NCI-H2196 (cell line): ENCODE results near the gene C22orf39.
"Not testable (repeated sequence)": the region's sequence is repeated elsewhere in the genome, so short reads cannot be mapped to it uniquely, and the experiment has no call there.

Source experiments
- DNase-seq: peaks from one replicate; lab custom pipeline; 2025; ENCODE audit not compliant: unreplicated experiment; lab: John Stamatoyannopoulos, UW

C22orf39 gene

DNA sequence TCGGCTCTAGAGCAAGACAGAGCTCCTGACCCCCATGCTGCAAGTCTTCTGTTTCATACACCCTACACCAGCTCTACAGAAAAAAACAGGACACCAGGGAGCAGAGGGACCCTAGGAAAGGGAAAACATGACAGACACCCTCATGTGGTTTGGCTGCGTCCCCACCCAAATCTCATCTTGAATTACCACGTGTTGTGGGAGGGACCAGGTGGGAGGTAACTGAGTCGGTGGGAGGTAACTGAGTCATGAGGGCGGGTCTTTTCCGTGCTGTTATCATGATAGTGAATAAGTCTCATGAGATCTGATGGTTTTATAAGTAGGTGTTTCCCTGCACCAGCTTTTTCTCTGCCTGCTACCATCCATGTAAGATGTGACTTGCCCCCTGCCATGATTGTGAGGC is 6.6 kb upstream of the C22orf39 start:
- no peak for DNase-seq

DNA sequence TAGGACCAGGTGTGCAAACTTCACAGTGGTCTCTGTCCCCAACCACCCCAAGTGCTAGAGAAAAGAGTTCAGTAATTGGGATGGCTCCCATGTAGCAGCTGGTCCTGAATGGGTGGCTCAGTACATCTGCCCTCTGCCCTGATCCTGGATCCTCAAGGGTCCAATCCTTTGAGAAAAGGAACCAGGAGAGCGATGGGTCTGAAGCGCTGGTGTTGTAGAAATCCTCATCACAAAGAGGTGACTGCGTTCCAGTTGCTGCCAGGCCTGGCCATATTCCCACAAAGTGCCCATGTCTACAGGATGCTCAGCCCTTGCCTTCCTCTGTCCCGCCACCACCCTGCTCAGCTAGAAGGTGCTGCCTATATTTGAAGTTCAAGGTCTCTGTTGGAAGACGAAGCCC is 6.2 kb upstream of the C22orf39 start:
- DNase-seq, result no peak

DNA sequence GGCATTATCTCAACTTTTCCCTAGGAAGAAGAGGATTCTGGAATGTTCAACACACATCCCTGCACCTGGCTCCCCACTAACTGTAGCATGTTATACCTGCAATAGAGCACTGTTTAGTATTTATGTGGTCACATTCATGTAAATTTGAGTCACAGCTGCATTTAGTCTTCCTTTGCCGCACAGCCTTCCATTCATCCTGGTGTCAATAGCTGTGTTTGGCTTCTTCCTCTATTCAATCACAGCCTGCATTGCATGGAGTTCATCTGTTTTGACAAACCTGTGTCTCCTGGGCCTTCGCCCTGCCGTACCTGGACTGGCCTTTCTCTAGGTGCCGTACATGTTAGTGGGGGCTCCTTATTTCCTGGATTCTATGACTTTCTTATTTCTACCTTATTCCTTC is 4.1 kb upstream of the C22orf39 start:
- no peak for DNase-seq

DNA sequence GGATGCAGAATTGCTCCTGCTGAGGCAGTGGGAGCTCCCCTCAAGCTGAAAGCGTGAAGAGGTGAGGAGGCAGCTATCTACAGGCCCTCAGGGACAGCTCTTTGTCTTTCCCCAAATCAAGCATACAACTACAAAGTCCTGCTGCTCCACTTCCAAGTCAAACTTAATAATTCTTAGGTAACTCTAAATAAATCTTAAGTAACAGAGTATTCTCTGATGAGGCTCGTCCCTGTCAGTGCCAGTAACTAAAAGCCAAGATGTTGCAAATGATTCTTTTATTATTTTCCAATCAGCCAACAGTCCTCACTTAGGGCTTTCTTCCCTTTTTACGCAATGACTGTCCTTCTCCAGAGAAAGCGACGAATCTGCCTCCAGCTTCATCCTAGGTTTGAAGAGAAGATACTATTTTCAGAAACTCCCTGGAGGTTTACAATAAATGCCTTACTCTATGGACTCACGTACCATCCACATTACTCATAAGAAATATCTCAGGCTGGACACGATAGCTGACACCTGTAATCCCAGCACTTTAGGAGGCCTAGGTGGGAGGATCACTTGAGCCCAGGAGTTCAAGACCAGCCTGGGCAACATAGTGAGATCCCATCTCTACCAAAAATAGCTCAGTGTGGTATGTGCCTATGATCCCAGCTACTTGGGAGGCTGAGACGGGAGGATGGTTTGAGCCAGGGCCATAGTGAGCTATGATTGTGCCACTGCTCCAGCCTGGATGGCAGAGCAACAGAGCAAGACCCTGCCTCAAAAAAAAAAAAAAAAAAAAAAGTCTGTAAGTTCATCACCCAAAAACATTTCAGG is 3.1 kb upstream of the C22orf39 start:
- no peak for DNase-seq

DNA sequence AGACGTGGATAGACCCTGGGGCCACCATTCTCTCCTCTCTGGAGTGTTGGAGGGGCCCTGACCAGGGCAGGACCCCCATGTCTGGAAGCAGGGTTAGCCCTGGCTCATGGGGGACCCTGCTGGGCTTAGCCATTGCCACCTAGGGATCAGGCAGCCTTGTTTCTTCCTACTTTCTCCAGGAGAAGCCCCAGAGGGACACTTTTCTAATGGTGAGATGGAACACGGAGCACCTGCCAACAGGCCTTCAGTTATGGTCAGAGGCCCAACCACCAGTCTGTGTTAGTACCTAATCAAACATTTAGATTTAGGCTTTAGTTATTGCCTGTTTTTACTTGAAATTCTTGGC is 1.9 kb upstream of the C22orf39 start:
- DNase-seq, result no peak

DNA sequence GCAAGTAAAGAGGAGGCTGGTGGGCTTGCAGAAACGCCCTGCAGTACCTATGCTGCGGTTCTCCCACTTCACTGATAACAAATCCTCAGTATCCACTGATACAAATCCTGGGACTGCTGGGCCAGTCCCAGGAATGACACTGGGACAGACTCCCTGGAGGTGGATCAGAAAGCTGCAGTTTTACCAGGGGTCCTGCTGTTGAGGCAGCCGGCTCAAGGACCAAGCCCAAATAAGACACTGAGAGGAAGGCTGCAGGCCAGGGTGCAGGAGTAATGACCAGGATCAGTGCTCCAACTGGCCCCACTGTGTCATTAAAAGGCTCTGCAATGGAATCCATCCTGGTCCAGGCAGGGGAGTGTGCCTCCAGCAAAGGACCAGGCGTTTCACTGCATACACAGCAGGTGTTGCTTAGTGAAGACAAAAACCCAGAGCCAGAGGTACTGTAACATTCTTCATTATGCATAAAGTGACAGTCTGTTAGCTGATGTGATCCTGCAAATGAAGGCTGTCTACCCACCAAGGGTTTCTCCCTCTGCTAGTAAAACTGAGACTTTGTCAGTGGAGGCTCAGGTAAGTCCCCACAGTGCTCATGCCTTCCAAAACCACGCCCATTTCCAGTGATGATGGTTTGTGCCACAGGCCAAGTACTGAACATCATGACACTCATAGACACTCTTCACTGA is 1.4 kb upstream of the C22orf39 start:
- DNase-seq, result no peak

DNA sequence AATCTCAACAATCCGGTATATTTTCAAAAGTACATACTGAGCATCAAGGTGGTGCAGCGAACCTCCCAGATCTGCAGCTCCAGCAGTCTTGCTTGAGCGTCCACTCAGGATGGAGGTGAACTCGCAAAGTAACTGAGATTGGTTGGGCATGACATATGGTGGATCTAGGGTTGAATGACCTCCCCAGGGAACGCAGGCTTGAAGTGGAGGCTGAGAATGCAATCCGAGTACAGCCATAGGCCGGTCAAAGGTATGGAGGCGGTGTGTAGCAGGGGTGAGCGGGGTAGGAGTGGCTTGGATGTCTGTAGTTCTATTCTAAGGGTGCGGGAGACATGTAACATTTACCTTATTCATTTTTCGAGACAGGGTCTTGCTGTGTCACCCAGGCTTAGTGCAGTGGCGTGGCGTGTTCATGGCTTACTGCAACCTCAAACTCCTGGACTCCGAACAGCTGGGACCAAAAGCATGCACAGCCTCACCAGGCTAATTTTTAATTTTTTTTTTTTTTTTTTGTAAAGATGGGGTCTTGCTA is 631 bp upstream of the C22orf39 start:
- peak; percentile 59 for DNase-seq

DNA sequence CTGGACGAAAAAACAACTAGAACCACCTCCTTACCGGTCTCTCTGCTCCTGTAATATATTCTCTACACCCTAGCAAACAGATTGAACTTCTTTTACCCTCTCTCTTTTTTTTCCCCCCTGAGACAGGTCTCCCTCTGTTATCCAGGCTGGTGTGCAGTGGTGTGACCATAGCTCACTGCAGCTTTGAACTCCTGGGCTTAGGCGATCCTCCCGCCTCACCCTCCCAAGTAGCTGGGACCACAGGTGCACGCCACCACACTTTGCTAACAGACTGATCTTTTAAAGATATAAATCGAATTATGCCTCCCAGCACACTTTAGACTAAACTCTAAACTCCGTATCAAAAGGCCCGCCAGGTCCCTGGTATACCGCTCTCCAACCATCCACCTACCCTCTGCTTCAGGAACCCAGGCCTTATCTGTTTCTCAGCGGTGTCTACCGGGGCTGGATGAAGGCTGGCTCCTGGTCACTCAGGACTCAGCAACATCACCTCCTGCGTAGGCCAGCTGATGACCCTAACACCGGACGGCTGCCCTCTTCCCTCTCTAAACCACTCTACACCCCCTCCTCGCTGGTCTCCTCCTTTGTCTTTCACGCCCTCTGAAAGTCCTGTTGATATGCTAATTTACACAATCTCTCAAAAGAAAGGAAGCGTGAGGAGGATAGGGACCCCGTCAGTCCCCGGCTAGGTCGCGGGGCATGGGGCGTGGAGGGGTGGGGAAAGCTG is 745 bp downstream of the C22orf39 start:
- DNase-seq, result no peak

DNA sequence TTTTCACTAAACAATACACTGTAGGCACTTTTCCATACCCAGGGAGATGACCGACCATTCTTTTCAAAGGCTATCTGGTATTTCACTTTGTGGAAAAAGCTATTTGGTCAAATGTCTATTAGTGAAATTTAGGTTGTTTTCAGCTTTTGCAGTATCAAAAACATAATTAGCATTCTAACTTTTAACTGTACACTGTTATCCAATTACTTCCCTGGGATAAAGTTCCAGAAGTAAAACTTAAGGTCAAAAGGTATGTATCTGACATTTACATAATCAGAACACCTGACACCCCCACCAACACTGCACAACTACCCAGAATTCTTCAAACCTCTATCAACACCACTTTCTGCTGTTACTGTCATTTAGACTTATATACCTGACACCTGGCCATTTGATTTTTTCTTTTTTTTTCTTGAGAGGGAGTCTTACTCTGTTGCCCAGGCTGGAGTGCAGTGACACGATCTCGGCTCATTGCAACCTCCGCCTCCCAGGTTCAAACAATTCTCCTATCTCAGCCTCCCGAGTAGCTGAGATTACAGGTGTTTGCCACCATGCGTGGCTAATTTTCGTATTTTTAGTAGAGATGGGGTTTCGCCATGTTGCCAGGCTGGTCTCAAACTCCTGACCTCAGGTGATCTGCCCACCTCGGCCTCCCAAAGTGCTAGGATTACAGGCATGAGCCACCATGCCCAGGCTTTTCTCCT is 2.1 kb downstream of the C22orf39 start:
- DNase-seq, result not testable (repeated sequence)

DNA sequence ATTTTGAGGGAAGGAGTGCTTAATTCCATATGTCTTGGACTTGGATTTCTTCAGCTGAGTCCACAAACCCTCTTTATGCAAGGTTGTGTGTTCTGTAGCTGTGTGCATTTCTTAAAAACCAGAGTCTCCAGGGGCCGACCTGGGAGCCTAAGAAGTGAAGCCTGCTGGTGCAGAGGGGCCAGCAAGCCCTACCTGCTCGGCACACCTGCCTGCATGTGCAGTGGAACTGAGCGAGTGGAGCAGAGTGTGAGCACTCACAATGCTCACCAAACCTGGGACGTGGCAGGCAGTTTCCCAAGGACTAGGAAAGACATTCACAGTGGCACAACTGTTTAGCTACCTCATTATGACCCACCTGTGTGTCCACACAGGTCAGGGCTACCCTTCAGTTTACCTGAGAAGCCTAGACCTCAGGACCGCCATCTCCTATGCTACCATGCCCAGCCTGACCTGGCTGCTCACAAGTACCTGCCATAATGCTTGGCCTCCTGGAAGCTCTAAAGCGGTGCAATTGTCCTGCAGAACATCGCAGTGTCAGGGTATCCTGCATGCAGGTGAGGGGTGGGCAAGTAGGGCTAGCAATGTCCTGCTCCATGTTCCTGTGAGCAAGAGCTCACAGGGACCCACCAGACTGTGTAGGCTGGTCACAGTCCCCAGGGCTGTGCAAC is 3.8 kb downstream of the C22orf39 start:
- DNase-seq, result no peak

DNA sequence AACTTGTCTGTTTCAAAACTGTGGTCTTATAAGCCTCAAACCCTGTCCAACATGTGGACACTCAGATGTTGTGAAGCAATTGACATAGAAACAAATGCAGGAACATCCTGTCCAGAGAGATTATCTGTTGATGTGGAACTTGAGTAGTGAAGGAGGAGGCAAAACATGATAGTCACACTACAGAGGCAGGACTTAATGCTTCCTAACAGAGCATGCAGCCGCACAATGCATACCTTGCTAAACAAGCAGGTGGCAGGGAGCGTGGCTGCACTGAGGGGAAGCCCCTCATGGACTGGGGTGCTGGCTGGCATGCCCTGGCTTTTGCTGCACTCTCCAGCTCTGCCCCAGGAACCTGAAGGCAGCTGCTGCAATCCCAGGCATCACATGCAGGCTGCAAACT is 5.3 kb downstream of the C22orf39 start:
- no peak for DNase-seq

DNA sequence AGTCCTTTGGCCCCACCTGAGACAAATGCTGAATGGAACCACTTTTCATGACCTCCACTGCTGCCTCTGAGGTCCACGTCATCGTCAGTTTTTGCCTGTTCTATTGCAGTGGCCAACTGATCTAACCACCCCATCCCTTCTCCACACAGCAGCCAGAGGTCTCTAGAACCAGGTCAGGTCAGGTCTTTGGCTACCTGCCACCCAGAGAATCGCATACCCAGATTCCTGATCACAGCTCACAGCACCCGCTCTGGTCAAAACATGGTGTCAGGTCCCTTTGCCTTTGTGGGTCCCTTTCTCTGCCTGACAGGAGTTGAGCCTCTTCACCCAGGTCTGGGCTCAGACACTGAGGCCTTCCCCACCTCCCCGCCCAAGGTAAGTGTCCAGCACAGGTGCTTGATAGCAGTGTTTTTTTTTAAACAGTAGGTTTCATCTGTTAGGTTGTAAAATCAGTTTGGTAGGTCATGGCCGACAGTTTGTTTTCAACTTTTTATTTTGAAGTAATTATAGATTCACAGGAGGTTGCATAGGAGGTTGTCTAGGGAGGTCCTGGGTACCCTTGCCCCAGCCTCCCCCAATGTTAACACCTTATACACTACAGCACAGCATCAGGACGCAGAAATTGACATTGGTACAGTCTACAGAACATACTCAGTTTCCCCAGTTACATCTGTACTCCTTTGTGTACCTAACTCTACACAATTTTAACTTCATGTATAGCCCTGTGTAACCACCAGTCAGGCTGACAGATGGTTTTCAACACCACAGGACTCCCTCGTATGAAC is 6.9 kb downstream of the C22orf39 start:
- no peak for DNase-seq

DNA sequence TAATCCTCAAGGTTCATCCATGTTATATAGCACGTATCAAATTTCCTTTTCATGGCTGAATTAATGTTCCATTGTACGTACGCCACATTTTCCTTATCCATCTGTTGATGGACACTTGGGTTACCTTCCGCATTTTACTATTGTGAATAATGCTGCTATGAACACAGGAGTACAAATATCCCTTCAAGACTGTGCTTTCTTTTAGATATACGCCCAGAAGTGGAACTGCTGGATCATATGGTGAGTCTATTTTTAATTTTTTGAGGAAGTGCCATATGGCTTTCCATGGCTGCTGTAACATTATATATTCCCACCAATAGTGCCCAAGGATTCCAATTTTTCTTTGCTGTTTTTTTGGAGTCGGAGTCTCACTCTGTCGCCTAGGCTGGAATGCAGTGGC is 9.2 kb downstream of the C22orf39 start:
- DNase-seq, result no peak

DNA sequence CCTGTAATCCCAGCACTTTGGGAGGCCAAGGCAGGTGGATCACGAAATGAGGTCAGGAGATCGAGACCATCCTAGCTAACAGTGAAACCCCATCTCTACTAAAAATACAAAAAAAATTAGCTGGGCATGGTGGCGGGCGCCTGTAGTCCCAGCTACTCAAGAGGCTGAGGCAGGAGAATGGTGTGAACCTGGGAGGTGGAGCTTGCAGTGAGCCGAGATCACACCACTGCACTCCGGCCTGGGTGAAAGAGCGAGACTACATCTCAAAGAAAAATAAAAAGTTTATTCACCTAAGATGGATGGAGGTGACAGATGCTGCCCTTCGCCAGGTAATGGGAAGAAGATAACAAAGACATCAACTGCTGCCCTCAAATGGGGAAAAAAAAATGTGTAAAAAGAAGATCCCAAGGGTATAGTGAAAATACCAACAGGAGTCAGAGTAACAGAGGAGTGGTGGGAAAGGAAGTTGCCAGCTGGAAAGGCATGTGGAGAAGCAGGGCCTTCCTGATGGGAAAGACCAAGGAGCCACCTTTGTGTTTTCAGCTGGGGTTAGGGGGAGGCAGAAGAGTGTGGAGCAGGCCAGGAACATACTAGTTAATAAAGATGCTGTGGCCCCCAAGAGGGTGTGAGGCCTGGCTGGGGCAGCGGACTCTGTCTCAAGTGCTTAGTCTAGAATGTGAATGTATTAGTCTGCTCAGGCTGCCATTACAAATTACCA is 10.9 kb downstream of the C22orf39 start:
- not testable (repeated sequence) for DNase-seq

DNA sequence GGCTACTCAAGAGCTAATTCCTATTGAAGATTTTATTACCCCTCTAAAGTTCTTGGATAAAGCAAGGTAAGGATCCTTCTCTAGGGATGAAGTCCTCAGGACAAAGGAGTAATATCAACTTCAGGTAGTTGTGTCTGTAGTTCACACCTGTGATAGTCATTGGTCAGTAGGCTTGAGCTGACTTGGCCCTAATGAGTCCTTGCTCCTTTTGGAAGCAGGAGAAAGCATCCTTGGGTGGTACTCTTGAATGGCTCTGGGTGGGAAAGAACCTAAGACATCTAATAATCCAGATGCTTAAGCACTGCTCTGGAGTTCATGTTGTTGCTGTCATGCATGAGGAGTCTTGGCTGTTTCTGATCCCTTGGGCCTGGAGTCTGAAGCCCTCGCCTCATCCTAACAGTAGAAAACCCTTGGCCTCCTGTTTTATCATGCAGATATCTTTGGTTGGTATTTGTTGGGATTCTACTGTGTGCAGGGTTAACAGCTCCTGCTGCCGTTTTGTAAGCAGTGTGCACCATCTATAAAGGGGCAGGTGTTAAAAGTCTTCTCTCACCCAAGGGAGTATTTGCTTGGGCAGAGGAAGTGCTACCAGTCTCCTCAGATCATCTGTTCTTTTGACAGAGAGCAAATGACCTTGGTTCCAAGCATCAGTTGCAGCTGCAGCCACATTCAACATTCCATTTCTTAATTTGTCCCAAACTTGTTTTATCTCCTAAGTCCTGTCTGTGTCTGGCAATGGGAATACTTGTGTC is 12.5 kb downstream of the C22orf39 start:
- DNase-seq, result no peak

DNA sequence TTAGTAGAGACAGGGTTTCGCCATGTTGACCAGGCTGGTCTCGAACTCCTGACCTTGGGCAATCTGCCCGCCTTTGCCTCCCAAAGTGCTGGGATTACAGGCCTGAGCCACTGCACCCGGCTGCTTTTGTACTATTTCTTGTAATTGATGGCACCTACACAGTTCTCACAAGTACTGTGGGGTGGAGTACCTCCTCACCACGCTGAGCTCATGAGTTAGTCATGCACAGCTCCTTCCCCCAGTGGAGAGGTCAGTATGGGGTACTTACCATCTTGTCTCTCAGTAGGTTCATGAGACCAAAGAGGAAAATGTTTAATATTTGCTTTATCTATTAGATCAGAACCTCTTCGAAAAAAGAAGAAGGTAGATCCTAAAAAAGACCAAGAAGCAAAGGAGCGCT is 13.1 kb downstream of the C22orf39 start:
- no peak for DNase-seq

DNA sequence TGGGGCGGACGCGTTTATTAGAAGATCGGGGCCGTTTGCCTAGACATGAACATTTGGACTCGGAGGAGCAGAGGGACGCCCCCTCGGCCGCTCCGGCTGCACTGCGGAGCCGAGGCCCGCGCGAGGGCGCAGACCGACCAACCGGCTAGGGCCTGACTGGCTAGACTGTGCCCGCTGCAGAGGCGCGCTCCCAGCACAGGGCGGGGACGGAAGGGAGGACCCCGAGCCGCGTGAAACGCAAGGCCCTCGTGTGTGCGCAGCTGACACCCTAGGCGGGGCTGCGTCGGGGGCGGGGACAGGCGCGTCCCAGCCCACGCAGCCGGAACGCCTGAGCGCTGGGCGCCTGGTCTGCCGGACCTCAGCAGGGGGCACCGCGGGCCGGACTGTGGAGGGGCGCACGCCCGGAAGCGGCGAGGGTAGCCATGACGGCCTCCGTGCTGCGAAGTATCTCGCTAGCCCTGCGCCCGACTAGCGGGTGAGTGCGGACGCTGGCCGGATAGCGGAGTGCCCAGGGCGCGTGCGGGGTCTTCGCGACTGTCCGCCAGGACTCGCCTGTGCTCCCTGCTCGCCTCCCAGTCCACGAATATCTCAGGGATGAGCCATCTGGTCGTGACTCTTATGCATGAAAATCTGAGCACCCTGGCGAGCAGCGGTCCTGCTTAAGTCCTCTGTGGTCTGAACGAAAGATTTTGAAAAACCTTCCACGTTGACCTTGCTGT is 15.2 kb downstream of the C22orf39 start, which contains the start of gene MRPL40:
TSS of gene MRPL40 (plus strand) at position 413 of the 719 bp plus-strand sequence. CDS start at position 423, 10 bp downstream.
- peak; percentile 87 for DNase-seq

DNA sequence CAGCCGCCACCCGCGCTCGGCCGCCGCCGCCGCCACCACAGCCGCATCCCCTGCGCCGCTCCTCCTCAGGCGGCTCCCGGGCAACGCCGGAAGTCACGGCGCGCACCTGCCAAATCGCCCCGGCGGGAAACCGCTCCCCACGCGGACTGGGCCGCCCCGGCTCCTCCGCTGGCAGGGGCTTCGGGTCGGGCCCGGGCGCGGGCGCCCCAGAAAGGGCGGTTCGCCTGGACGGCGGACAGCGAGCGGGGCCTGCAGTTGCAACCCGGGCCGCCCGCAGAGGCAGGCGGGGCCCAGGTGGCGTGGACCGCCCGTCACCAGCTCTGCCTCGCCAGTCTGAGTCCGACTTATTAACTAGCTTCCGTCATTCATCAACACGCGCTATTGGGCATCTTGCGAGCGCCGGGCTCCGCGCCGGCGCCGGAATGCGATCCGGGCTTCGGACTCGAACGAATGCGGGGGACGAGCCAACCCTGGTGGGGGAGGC is 15.8 kb downstream of the C22orf39 start, which contains the start of gene HIRA:
TSS of gene HIRA (minus strand) at position 85 of the 484 bp plus-strand sequence. CDS start 257 bp downstream, outside the sequence.
- peak; percentile 59 for DNase-seq
